Keratinocyte (primary cell): Measurements from ENCODE around the gene MLLT3. TPM values are rescaled to one million over a fixed set of nuclear protein-coding genes. Genes with fewer than 3 reads are reported as not detected.

Source experiments
- DNase-seq: peaks from one replicate; pipeline ENCODE4 v3.0.0-alpha.2; 2011; ENCODE audit warnings: low read depth, missing footprints, low spot score
- FAIRE-seq: peaks from 2 replicates; lab custom pipeline; 2011; peaks lifted over from hg19 to GRCh38; lab: Jason Lieb, UNC
- H2AFZ ChIP-seq: 2 replicates; pipeline ENCODE4 v1.6.0; 2012; ENCODE audit warnings: low read length, control low read depth, inconsistent platforms; ENCODE audit not compliant: control insufficient read depth
- H3K27ac ChIP-seq: 2 replicates; pipeline ENCODE4 v1.5.1; 2011; ENCODE audit warnings: low read length; ENCODE audit not compliant: control insufficient read depth, insufficient read depth
- H3K27me3 ChIP-seq: 3 replicates; pipeline ENCODE4 v1.6.0; 2011; ENCODE audit warnings: low read length; ENCODE audit not compliant: control insufficient read depth, insufficient read depth; ENCODE audit errors: extremely low read depth
- H3K36me3 ChIP-seq, 2 experiments: 2 replicates in 1 of 2; 3 replicates in 1 of 2; pipeline ENCODE4 v1.5.1; 2011; ENCODE audit warnings: low read length in 2 of 2, mild to moderate bottlenecking in 1 of 2; ENCODE audit not compliant: control insufficient read depth in 2 of 2, insufficient read depth in 2 of 2; ENCODE audit errors: extremely low read depth in 1 of 2
- H3K4me1 ChIP-seq: 3 replicates; pipeline ENCODE4 v1.5.1; 2011; ENCODE audit warnings: low read length; ENCODE audit not compliant: control insufficient read depth, insufficient read depth; ENCODE audit errors: extremely low read depth
- H3K4me2 ChIP-seq: 3 replicates; pipeline ENCODE4 v1.6.0; 2011; ENCODE audit warnings: low read depth, low read length; ENCODE audit not compliant: control insufficient read depth, insufficient read depth; ENCODE audit errors: extremely low read depth
- H3K4me3 ChIP-seq, 3 experiments: fragments of 200-600 bp in 1 of 3; sonication (generic) in 1 of 3; 2 replicates in 2 of 3; 3 replicates in 1 of 3; pipeline ENCODE4 v1.5.1; 2011 to 2016; ENCODE audit warnings: low read length in 3 of 3, mild to moderate bottlenecking in 3 of 3, control low read depth in 2 of 3, inconsistent platforms in 1 of 3, low read depth in 1 of 3, mixed read lengths in 1 of 3, mixed run types in 1 of 3, moderate library complexity in 1 of 3; ENCODE audit not compliant: control insufficient read depth in 2 of 3, insufficient read depth in 2 of 3; ENCODE audit errors: extremely low read depth in 1 of 3
- H3K79me2 ChIP-seq: 2 replicates; pipeline ENCODE4 v1.6.0; 2012; ENCODE audit warnings: low read length; ENCODE audit not compliant: control insufficient read depth, insufficient read depth
- H3K9ac ChIP-seq: 3 replicates; pipeline ENCODE4 v1.6.0; 2011; ENCODE audit warnings: low read length; ENCODE audit not compliant: control insufficient read depth, insufficient read depth; ENCODE audit errors: extremely low read depth
- H3K9me1 ChIP-seq: 3 replicates; pipeline ENCODE4 v1.6.0; 2011; ENCODE audit warnings: low read length; ENCODE audit not compliant: control insufficient read depth, insufficient read depth; ENCODE audit errors: extremely low read depth
- H3K9me3 ChIP-seq: 2 replicates; pipeline ENCODE4 v1.5.1; 2012; ENCODE audit warnings: low read depth, low read length; ENCODE audit not compliant: control insufficient read depth
- H4K20me1 ChIP-seq: 3 replicates; pipeline ENCODE4 v1.6.0; 2011; ENCODE audit warnings: low read length; ENCODE audit not compliant: control insufficient read depth, insufficient read depth; ENCODE audit errors: extremely low read depth
- CTCF ChIP-seq, 3 experiments: IDR thresholded peaks in 1 of 3; conservative IDR thresholded peaks in 1 of 3; optimal IDR thresholded peaks in 1 of 3; 2 replicates in 2 of 3; 3 replicates in 1 of 3; pipeline versions ENCODE3 to v1.5.1; 2011; ENCODE audit warnings: low read length in 3 of 3, mild to moderate bottlenecking in 3 of 3, moderate library complexity in 2 of 3, control low read depth in 1 of 3, inconsistent platforms in 1 of 3; ENCODE audit not compliant: insufficient read depth in 2 of 3; ENCODE audit errors: extremely low read depth in 1 of 3
- EZH2 ChIP-seq: IDR thresholded peaks from one replicate; pipeline ENCODE4 v1.6.1; 2012; ENCODE audit warnings: inconsistent platforms, mild to moderate bottlenecking, low read length, moderate library complexity
- dilution Hi-C: fragments of 300-500 bp; cut with MboI; formaldehyde crosslinking; loops from one replicate; pipeline ENCODE4 v1.7.0; 2020; ENCODE audit warnings: low sequenced_read_pairs; ENCODE audit not compliant: extremely low pct_ligation_motif_present
- polyA plus RNA-seq, 5 experiments: library from polyadenylated mRNA; depleted of rRNA in 3 of 5; stranded (reverse) in 3 of 5; stranded (forward) in 1 of 5; unstranded in 1 of 5; fragments of >200 nt; gene quantifications; 1 replicate in 1 of 5; 2 replicates in 3 of 5; 3 replicates in 1 of 5; pipeline versions ENCODE4 v1.2.1 to v1.2.3, GENCODE V29; 2011 to 2012; ENCODE audit warnings: missing spikeins in 2 of 5, low read depth in 1 of 5, low replicate concordance in 1 of 5

MLLT3 gene
- polyA plus RNA-seq, 1 donor (not counting 4 experiments of a cell fraction or from before 2014, with no cell fraction given): 17.0 TPM

DNA sequence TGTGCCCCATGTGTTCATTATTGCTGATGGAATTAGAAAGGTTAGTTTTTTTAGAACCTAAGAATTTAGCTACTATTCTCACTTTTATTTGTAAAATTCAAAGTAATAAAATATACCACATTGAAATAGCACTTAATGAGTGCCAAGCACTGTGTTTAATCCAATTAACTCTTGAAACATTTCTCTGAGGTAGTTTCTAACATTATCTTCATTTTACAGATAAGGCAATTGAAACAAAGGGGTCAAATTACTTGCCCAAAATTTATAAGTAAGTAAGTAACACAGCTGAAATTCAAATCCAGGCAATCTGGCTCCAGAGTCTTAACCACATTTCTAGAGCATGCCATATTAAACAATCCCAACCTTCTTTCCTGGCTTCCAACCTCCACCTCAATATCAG is 84.2 kb downstream of the MLLT3 start:
- Histone ChIP-seq H3K9me1 (no peaks in the 10 kb centered on the region), H2AFZ (no peak overlapping the region), H3K79me2 (no peaks in the 10 kb centered on the region), H3K36me3 (no peaks in the 10 kb centered on the region), H3K4me1 (no peaks in the 10 kb centered on the region), H3K27ac (no peak overlapping the region), H4K20me1 (no peaks in the 10 kb centered on the region), H3K4me3 (no peak overlapping the region), H3K9me3 (peaks cover 6% of the 10 kb centered on the region), H3K9ac (no peak overlapping the region), H3K4me2 (no peak overlapping the region), H3K27me3 (no peaks in the 10 kb centered on the region)
- dilution Hi-C loops: no loop called here
- no peak for FAIRE-seq
- no peak for DNase-seq
- TF ChIP-seq CTCF (optimal IDR thresholded peaks at IDR 0.05 in 1 of 3, IDR thresholded peaks at IDR 0.05 in 1 of 3, conservative IDR thresholded peaks at IDR 0.05 in 1 of 3; ENCODE audit: extremely low read depth in 1 of 3, insufficient read depth in 2 of 3, low read length in 3 of 3) (no peak), EZH2 (no peak)

DNA sequence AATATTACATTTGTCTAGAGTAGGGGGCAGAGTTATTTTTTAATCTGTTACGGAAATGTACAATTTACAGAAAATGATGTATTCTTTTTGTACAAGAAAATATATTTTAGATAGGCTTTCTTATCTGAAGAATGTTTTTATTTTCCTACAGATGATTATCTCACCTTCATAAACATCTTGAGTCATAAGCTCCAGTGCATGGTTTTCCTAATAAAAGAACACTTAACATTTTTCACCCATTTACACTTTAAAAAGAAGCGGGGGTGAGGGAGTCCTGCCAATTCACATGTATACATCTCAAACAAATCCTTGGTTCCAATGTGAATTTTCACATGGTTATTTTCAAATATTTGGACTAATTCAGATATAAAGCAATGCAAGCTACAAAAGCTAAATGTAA is 85.0 kb downstream of the MLLT3 start:
- no peak overlapping the region for H2AFZ ChIP-seq
- H3K79me2 ChIP-seq: no peaks in the 10 kb centered on the region
- H3K4me2 ChIP-seq: no peak overlapping the region
- H3K9me3 ChIP-seq: peaks cover 6% of the 10 kb centered on the region
- TF ChIP-seq EZH2 (no peak), CTCF (optimal IDR thresholded peaks at IDR 0.05 in 1 of 3, IDR thresholded peaks at IDR 0.05 in 1 of 3, conservative IDR thresholded peaks at IDR 0.05 in 1 of 3; ENCODE audit: extremely low read depth in 1 of 3, insufficient read depth in 2 of 3, low read length in 3 of 3) (no peak)
- H3K27ac ChIP-seq: no peak overlapping the region
- H3K36me3 ChIP-seq: no peaks in the 10 kb centered on the region
- H3K4me1 ChIP-seq: no peaks in the 10 kb centered on the region
- H3K27me3 ChIP-seq: no peaks in the 10 kb centered on the region
- dilution Hi-C loops: no loop called here
- H3K4me3 ChIP-seq: no peak overlapping the region
- H3K9me1 ChIP-seq: no peaks in the 10 kb centered on the region
- DNase-seq (no peak), FAIRE-seq (no peak)
- H3K9ac ChIP-seq: no peak overlapping the region
- no peaks in the 10 kb centered on the region for H4K20me1 ChIP-seq
